ENCODE data around the gene CALHM1.
A peak's percentile ranks its signal among the peaks of the same experiment; 100 is the strongest.

CALHM1 gene

DNA sequence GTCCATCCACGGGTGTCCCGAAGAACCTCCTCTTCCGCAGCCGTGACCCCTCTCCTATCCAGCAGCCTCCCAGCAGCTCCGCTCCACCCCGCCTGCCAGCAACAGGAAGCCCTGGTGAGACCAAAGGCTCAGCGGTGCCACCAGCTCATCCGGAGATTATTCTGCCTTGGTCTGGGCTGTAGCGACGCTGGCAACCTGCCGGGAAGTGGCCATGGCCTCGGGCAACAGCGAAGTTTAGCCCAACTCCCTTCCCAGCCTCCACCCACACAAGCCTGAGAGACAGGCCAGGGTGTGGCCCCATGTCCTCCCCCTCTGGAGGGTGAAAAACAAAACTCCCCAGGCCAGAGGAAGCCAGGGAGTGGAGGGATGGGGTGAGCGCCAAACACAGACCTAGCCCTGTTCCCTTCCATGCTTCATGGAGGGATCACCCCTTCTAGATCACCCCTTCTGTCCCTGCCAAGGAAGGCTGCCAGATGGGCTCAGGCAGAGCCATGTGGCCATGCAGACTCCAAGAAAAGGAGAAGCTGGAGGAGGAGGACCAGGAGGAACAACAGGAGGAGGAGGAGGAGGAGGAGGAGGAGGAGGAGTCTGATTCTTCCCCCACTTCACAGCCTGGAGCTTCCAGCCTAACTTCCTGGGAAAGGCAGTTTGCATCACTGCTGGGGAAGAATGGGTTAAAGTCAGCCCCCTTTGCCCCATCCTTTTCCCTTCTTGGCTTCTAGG lies 7.4 kb downstream of the CALHM1 start:
- Histone ChIP-seq H3K9ac (ENCODE audit: low read length) (no peak overlapping the region), H3K4me2 (ENCODE audit: low read length) (0 out of 2 replicates have a peak overlapping the region, but pooled peaks have one; percentile 75), H3K27ac (ENCODE audit: low read length) (no peak overlapping the region), H3K36me3 (replicated peaks; ENCODE audit: low read depth, low read length) (peaks cover 5% of the 10 kb centered on the region), H3K79me2 (ENCODE audit: low read length) (no peaks in the 10 kb centered on the region), H2AFZ (ENCODE audit: low read depth, low read length) (no peak overlapping the region), H3K4me3 (ENCODE audit: low read length) (no peak overlapping the region), H3K27me3 (ENCODE audit: low read depth, low read length) (no peaks in the 10 kb centered on the region), H3K4me1 (ENCODE audit: low read length) (peaks cover 4% of the 10 kb centered on the region; the same call in 1 of the 2 replicates), H3K9me3 (ENCODE audit: insufficient read depth, low read length) (no peaks in the 10 kb centered on the region), H4K20me1 (ENCODE audit: insufficient read depth, low read length) (no peaks in the 10 kb centered on the region)
- TF ChIP-seq EZH2phosphoT487 (IDR thresholded peaks at IDR 0.05; ENCODE audit: low read depth) (no peak), CTCF (IDR thresholded peaks at IDR 0.05; ENCODE audit: low read depth, low read length) (no peak)

GRCh38 chr10:103450201-103450695 lies 8.5 kb downstream of the CALHM1 start:
- Histone ChIP-seq H3K4me3 (ENCODE audit: low read length) (no peak overlapping the region), H3K27ac (ENCODE audit: low read length) (no peak overlapping the region), H4K20me1 (ENCODE audit: insufficient read depth, low read length) (no peaks in the 10 kb centered on the region), H3K4me1 (ENCODE audit: low read length) (peaks cover 4% of the 10 kb centered on the region; the same call in 1 of the 2 replicates), H3K27me3 (ENCODE audit: low read depth, low read length) (no peaks in the 10 kb centered on the region), H3K9ac (ENCODE audit: low read length) (no peak overlapping the region), H2AFZ (ENCODE audit: low read depth, low read length) (no peak overlapping the region), H3K79me2 (ENCODE audit: low read length) (no peaks in the 10 kb centered on the region), H3K36me3 (replicated peaks; ENCODE audit: low read depth, low read length) (peaks cover 8% of the 10 kb centered on the region), H3K4me2 (ENCODE audit: low read length) (no peak overlapping the region), H3K9me3 (ENCODE audit: insufficient read depth, low read length) (no peaks in the 10 kb centered on the region)
- TF ChIP-seq EZH2phosphoT487 (IDR thresholded peaks at IDR 0.05; ENCODE audit: low read depth) (no peak), CTCF (IDR thresholded peaks at IDR 0.05; ENCODE audit: low read depth, low read length) (no peak)

- no peak for TF ChIP-seq CTCF (IDR thresholded peaks at IDR 0.05; ENCODE audit: low read depth, low read length)
- no peak for TF ChIP-seq EZH2phosphoT487 (IDR thresholded peaks at IDR 0.05; ENCODE audit: low read depth)
- Histone ChIP-seq H3K4me2 (ENCODE audit: low read length) (no peak overlapping the region), H3K4me3 (ENCODE audit: low read length) (no peak overlapping the region), H3K9me3 (ENCODE audit: insufficient read depth, low read length) (no peaks in the 10 kb centered on the region), H3K27ac (ENCODE audit: low read length) (no peak overlapping the region), H3K36me3 (replicated peaks; ENCODE audit: low read depth, low read length) (peaks cover 16% of the 10 kb centered on the region), H3K79me2 (ENCODE audit: low read length) (no peaks in the 10 kb centered on the region), H4K20me1 (ENCODE audit: insufficient read depth, low read length) (no peaks in the 10 kb centered on the region), H2AFZ (ENCODE audit: low read depth, low read length) (no peak overlapping the region), H3K27me3 (ENCODE audit: low read depth, low read length) (no peaks in the 10 kb centered on the region), H3K9ac (ENCODE audit: low read length) (no peak overlapping the region), H3K4me1 (ENCODE audit: low read length) (peaks cover 4% of the 10 kb centered on the region; the same call in 1 of the 2 replicates)
Observed at GRCh38 chr10:103449208-103450144, 9.2 kb downstream of the CALHM1 start.

DNA sequence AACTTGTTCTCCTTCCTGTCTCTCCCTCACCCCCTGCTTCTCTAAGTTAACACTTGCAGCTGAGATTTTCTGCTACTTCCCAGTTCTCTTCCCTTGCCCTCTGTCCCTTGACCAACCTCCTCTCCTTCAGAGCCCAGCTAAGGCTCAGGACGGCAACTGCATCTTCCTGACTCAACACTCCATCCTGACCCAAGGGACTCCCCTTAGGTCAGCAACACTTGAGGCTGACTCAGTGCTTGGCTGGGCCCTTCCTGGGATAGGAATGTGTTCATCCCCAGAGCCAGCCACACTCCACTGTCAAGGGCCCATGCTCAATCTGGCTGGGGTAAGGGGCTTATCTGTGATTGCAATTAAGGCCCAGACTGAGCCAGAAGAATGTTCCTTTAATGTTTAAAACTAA lies 10.0 kb downstream of the CALHM1 start:
- H3K4me1 ChIP-seq (ENCODE audit: low read length): peaks cover 4% of the 10 kb centered on the region; the same call in 1 of the 2 replicates
- no peaks in the 10 kb centered on the region for H3K9me3 ChIP-seq (ENCODE audit: insufficient read depth, low read length)
- H4K20me1 ChIP-seq (ENCODE audit: insufficient read depth, low read length): no peaks in the 10 kb centered on the region
- H3K4me2 ChIP-seq (ENCODE audit: low read length): no peak overlapping the region
- no peak overlapping the region for H3K9ac ChIP-seq (ENCODE audit: low read length)
- no peak overlapping the region for H3K27ac ChIP-seq (ENCODE audit: low read length)
- no peaks in the 10 kb centered on the region for H3K79me2 ChIP-seq (ENCODE audit: low read length)
- no peak for TF ChIP-seq EZH2phosphoT487 (IDR thresholded peaks at IDR 0.05; ENCODE audit: low read depth)
- peaks cover 16% of the 10 kb centered on the region for H3K36me3 ChIP-seq (replicated peaks; ENCODE audit: low read depth, low read length)
- no peak overlapping the region for H2AFZ ChIP-seq (ENCODE audit: low read depth, low read length)
- H3K4me3 ChIP-seq (ENCODE audit: low read length): no peak overlapping the region
- no peaks in the 10 kb centered on the region for H3K27me3 ChIP-seq (ENCODE audit: low read depth, low read length)

Data from OCI-LY3 (cell line).